Endothelial cell of umbilical vein (primary cell): Measurements from ENCODE around the gene RAPH1.

ENCODE experiments used
- CTCF ChIP-seq, 2 donors: IDR thresholded peaks; 1 replicate in 1 of 2; 2 replicates in 1 of 2; pipeline ENCODE4 v1.5.1; 2011; ENCODE audit warnings: low read length in 2 of 2, mild to moderate bottlenecking in 2 of 2, moderate library complexity in 2 of 2, control low read depth in 1 of 2, inconsistent platforms in 1 of 2, low read depth in 1 of 2; ENCODE audit not compliant: insufficient read depth in 1 of 2; ENCODE audit errors: extremely low read depth in 1 of 2
- FOS ChIP-seq: IDR thresholded peaks from 2 replicates; pipeline ENCODE4 v1.6.1; 2011; ENCODE audit warnings: mild to moderate bottlenecking, low read length, moderate library complexity, borderline replicate concordance; ENCODE audit not compliant: insufficient read depth
- POLR2A ChIP-seq: IDR thresholded peaks from 2 replicates; pipeline ENCODE4 v1.6.1; 2012; ENCODE audit warnings: low read depth, mild to moderate bottlenecking, control low read depth, low read length

GRCh38 chr2:203548887-203549286, 13.8 kb upstream of the RAPH1 start:
- no peak for TF ChIP-seq FOS
- TF ChIP-seq CTCF (IDR thresholded peaks at IDR 0.05; ENCODE audit: extremely low read depth in 1 of 2, insufficient read depth in 1 of 2, low read depth in 1 of 2, low read length in 2 of 2) = no peak
- TF ChIP-seq POLR2A = no peak
